Measurements from ENCODE around the gene LPIN2.

Gene LPIN2

DNA sequence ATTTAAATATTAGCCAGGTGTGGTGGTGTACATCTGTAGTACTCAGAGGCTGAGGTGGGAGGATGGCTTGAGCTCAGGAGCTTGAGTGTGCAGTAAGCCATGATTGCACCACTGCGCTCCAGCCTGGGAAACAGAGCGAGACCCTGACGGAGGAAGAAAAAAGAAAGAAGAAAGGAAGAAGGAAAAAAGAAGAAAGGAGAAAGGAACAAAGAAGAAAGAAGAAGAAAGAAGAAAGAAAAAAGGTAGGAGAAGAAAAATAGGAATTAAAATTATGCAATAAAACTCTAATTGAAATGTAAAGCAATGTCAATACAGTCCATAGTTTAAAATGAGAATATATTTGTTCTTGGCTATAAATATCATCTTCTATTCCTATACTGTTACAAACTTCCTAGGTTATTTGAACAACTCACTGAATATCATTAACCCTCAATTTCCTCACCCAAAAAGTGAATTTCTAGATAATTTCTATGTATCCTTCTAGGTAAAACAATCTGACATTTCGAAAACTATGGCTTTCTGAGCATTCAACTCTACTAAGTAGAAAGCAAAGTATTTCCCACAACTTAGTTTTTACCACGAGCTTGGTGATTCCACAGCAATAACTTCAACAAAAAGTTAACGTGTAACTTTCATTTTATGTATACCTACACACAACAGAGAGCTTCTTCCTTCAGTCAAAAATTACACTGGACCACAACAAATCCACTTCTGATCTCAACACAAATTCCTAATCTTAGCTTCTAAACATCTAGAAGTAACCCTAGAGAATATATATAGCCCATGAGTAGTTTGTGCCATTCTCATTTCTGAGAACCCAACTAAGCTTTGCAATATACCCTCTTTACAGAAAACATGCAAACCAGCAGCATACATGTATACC, 19.7 kb downstream of the LPIN2 start:
- DNase-seq (ENCODE audit: low read depth) = no peak
- H3K4me3 ChIP-seq (ENCODE audit: low read depth, low read length) = no peak overlapping the region
- TF ChIP-seq, protein P1, sequence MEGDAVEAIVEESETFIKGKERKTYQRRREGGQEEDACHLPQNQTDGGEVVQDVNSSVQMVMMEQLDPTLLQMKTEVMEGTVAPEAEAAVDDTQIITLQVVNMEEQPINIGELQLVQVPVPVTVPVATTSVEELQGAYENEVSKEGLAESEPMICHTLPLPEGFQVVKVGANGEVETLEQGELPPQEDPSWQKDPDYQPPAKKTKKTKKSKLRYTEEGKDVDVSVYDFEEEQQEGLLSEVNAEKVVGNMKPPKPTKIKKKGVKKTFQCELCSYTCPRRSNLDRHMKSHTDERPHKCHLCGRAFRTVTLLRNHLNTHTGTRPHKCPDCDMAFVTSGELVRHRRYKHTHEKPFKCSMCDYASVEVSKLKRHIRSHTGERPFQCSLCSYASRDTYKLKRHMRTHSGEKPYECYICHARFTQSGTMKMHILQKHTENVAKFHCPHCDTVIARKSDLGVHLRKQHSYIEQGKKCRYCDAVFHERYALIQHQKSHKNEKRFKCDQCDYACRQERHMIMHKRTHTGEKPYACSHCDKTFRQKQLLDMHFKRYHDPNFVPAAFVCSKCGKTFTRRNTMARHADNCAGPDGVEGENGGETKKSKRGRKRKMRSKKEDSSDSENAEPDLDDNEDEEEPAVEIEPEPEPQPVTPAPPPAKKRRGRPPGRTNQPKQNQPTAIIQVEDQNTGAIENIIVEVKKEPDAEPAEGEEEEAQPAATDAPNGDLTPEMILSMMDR (IDR thresholded peaks at IDR 0.05; ENCODE audit: low read depth, low read length, missing control alignments) = no peak

DNA sequence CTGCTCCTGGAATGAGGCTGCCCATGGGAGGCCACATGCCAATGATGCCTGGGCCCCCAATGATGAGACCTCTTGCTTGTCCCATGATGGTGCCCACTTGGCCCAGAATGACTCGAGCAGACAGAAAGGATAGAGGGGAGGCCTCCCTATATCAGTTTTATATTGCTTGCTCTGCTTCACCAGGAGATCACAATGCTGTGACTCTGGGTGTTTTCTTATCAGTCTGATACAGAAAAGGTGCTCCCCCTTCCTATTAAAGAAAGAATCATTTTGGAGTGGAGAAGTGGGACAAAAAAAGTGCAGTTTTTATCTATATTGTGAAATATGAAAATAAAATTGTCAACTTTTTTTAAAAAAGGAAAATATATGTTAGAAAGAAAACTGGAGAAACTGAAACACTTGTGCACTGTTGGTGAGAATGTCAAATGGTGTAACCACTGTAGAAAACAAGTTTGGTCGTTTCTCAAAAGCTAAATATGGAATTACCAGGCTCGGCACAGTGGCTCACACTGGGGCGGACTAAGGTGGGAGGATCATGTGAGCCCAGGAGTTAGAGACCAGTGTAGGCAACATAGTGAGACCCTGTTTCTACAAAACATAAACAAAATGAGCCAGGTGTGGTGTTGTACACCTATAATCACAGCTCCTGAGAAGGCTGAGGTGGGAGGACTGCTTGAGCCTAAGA, 21.8 kb downstream of the LPIN2 start:
- TF ChIP-seq, protein P1 (IDR thresholded peaks at IDR 0.05; ENCODE audit: low read depth, low read length, missing control alignments) = no peak
- no peak for DNase-seq (ENCODE audit: low read depth)
- no peak overlapping the region for H3K4me3 ChIP-seq (ENCODE audit: low read depth, low read length)

DNA sequence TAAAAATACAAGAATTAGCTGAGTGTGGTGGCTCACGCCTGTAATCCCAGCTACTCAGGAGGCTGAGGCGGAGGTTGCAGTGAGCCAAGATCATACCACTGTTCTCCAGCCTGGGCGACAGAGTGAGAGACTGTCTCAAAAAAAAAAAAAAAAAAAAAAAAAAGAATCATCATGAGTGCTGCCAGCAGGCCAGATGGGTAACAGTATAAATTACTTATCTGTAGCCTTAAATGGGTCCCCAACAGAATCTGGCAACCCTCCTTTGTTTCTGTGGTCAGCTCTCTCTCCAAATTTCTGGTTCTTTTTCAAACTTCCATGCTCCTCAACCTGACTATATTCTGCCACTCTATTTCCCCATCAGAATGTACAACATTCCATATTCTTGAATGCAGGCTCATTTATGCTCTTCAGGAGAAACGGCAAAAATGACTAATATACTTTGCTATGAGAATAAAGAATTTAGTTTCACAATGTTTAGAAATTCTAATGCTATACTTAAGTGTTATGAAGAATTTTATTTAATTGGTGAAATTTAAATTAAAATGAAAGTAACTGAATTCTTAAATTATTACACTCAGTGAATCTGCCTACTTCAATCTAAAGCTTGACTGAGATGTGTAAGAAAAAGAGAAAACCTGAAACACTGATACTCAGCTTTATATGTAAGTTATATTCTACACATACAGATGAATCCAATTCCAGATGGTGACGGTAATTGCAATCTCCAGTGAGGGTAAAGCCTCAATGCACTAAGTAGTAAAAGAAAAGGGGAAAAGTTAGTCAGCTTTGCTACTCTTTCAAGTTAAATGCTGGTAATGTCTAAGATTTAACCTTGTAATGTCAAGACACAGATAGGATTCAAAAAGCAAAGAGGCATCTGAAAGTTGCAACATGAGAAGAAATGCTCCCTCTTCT, 24.8 kb downstream of the LPIN2 start:
- TF ChIP-seq, protein P1 (IDR thresholded peaks at IDR 0.05; ENCODE audit: low read depth, low read length, missing control alignments) = no peak
- H3K4me3 ChIP-seq (ENCODE audit: low read depth, low read length) = no peak overlapping the region
- no peak for DNase-seq (ENCODE audit: low read depth)

DNA sequence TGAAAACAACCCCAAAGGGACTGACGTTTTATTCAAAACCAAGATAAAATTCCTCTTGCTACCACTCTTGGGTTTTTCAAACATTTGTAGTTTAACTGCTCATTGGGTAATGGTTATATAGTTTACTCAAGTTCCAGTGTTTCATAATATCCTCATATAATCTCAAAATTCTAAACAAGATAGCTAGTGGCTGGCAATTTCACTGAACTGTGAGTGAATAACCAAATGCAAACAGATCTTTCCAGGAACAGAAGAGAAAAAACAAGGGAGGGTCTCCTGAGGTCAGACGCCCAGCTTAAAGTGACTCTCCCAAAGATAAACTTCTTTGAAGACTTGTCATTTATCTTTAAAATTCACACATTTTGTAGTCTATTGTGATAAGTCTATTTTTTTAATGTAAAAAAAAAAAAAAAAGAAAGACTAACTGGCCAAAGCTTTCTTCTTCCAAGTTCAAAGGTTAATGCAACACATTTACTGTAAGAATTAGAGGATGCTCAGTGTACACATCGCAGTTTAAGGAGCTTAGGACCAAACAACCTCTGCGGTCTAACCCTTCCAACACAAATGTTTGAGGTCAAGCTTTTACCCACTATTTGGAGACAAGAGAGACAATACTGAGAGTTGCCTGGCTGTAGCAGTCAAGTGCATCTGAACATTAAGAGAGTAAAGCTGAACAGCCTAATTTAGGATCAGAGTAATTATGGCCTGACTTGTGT, 26.6 kb downstream of the LPIN2 start:
- no peak for DNase-seq (ENCODE audit: low read depth)
- TF ChIP-seq, protein P1 (IDR thresholded peaks at IDR 0.05; ENCODE audit: low read depth, low read length, missing control alignments) = no peak

DNA sequence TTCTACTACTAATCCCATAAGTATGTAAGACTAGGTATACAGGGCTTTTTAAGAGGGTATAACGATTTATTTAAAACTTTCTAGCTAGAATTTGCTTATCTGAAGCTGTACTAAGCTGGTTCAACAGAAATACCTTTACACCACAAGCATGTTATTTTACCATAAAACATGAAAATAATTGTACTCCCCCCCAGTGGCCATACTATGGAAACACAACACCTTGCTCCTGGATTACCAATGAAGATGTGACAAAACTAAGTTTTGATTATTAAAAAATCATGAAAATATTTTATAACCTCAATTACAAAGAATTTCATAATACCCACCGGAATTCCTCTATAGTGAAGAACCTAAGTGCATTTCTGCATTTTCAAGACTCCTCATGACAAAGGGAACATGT, 27.3 kb downstream of the LPIN2 start:
- H3K4me3 ChIP-seq (ENCODE audit: low read depth, low read length) = no peak overlapping the region
- TF ChIP-seq, protein P1 (IDR thresholded peaks at IDR 0.05; ENCODE audit: low read depth, low read length, missing control alignments) = peak; percentile 40
- no peak for DNase-seq (ENCODE audit: low read depth)

More for the DNA sequence above, 26.6 kb downstream of the LPIN2 start:
- H3K4me3 ChIP-seq (ENCODE audit: low read depth, low read length) = no peak overlapping the region

DNA sequence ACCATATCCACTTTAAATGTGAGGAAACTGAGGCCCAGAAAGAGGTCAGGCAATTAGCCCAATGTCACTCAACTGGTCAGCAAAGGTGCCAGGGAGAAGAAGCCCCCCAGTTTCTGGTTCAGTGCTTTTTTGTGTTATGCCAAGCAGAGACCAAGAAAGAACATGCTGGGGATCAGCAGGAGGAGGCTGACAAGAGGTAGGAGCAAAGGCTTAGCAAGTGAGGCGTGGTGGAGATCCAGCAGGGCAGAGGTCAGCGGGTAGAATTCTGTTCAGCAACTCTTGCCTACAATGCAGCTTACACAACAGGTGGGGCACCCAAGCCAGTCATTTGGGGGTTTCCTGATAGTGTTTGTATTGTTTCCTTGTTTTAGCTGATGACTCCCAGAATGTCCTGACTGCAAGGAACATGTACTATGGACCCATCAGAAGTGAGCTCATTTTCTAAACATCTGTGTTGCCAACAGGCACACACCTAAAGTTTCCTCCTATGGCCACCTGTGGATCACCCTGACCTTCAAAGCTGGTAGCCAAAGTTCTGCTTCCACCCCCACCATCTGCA, 28.2 kb downstream of the LPIN2 start:
- H3K4me3 ChIP-seq (ENCODE audit: low read depth, low read length) = no peak overlapping the region
- DNase-seq (ENCODE audit: low read depth) = no peak

More for the DNA sequence above, 28.2 kb downstream of the LPIN2 start:
- TF ChIP-seq, protein P1 (IDR thresholded peaks at IDR 0.05; ENCODE audit: low read depth, low read length, missing control alignments) = no peak

Data from GM12864 (cell line).